HT1080 (cell line): ENCODE measurements around the gene ART3. TPM values are rescaled to one million over a fixed set of nuclear protein-coding genes. Genes with fewer than 3 reads are reported as not detected.

Experiments
- DNase-seq: peaks from one replicate; pipeline ENCODE4 v3.0.0-alpha.2; 2015; ENCODE audit warnings: low read depth
- total RNA-seq: library from RNA; depleted of rRNA; stranded (reverse); fragments of >200 nt; shearing (Covaris generic); gene quantifications from 2 replicates; pipeline ENCODE4 v1.2.3, GENCODE V29; 2014

The ART3 gene
- total RNA-seq, 1 experiment from 2014 or later, result not detected

DNA sequence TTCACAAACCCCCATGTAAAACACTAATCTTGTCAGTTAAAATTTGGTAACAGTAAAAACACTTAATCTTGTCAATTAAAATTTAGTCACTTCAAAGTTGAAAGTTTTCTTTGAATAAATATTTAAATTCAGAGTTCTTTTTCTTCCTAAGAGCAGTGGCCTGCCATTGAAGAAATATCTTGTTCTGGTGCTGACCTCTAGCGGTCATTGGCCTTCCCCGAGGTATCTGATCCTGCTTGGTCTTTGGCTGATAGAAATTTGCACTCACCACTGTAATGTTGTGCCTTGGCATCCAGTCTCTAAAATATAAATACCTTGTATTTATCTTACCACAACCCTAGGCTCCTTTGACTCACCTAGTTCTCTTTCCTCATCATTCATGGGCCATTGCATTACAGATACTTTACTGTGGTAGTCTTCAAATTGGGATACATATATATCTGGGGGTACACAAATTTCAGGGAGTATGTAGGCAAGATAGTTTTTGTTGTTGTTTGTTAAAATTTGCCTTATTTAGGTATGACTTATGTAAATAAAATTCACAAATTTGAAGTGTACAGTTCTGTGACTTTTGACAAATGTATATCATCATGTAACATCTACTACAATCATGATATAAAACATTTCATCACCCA lies 6.7 kb upstream of the ART3 start:
- DNase-seq, result peak; percentile 56

GRCh38 chr4:76072760-76073159 lies 1.7 kb upstream of the ART3 start:
- no peak for DNase-seq

- no peak for DNase-seq
These were observed 588 bp downstream of the ART3 start for GRCh38 chr4:76074993-76075600.

DNA sequence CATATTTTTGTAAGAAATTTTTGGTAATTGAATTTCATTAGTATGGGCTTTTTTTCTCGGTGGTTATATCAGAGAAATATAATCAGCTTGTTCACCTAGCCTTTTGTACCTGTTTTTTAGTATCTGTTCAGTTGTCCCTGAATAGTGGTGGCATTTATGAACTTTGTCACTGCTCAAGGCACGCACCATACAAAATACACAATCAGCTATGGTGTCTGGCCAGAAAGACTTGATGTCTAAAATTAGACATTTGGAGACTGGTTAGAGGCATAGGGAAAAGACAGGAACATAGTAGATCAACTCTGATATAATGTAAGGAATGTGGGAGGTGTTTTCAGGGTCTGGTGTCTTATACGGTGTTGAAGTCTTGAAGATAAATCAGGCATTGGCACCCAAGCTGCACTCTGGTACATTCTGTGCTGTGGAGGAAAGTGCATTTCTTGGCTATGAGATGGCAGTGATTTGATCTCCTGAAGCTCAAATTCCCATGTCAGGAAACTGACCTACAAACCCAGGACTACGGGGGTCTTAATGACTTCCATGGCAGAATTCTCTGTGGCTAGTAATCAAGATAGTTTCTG lies 3.6 kb downstream of the ART3 start:
- no peak for DNase-seq

DNA sequence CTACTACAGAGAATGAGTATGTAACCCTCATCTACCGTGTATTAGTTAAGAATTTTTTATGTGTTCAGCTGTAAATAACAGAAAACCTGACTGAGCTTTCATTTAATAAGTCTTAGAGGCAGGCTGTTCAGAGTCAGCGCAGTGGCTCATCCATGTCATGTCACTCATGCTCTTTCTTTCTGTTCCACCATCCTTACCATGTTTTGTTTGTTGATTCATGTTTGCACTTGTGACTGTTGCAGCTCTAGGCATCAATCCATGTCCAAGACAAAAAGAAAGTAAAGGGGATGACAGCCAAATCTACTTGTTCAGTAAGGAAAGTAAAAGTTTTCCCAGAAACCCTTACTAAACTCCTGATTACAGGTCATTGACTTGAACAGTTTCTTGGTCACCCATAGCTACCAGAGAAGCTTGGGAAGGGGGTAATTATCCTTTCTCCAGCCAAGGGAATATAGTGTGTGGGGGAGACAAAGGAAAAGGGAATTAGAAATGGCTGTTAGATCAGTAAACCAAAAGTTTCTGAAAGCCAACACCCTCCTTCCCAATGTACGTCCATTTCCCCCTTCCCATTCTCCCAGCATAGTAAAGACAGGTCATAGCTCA lies 9.0 kb downstream of the ART3 start:
- no peak for DNase-seq

GRCh38 chr4:76084542-76084941 lies 10.0 kb downstream of the ART3 start:
- DNase-seq, result no peak

- DNase-seq, result peak; percentile 79
These were observed 12.7 kb downstream of the ART3 start for GRCh38 chr4:76087007-76087769.

- DNase-seq, result no peak
These were observed 14.2 kb downstream of the ART3 start for GRCh38 chr4:76088719-76089118.

DNA sequence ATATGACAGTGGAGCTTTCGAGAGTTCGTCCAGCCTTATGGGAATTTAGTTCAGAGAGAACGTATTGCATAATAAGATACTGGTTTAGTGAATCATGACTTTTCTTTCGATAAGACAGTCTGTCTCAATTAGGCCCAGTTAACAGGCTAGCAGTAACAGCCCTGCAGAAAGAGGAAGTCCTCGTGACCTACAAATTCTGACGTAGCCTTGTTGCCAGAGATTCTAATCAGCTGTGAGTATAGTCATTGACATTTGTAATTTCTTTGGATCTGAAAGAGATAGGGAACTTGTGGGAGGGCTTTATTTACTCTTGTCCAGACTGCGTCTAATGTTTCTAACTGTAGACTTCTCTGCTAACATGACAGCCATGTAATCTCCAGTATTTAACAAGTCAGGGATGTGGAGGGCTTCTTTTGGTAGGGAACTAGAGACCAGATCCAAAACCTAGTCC lies 15.8 kb downstream of the ART3 start:
- peak; percentile 56 for DNase-seq

DNA sequence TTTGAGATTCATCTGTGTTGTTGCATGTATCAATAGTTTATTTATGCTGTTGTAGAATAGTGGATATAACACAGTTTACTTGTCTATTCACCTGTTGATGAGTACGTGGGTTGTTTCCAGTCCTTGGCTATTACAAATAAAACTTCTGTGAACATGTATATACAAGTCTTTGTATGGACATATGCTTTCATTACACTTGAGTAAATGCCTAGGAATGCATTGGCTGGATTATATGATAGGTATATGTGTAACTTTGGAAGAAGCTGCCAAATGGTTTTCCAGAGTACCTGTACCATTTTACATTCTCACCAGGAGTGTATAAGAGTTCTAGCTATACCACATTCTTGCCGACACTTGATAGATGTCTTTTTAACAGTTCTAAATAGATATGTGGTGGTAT lies 16.5 kb downstream of the ART3 start:
- no peak for DNase-seq

DNA sequence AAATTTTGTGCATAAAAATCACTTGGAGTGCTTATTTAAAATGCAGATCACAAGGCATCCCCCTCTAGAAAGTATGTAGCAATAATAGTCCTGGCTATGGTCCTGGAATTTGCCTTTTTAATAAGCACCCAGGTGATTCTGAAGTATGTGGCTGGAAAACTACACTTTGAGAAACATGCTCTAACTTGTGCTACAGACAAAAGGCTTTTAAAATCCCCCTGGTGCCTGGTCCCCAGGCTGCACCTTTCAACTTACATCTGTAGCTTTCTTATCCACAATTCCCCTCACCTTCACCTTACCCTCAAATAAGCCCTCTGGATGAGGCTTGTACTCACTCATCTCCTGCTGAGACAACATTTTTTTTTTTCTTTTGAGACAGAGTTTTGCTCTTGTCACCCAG lies 21.1 kb downstream of the ART3 start:
- no peak for DNase-seq

DNA sequence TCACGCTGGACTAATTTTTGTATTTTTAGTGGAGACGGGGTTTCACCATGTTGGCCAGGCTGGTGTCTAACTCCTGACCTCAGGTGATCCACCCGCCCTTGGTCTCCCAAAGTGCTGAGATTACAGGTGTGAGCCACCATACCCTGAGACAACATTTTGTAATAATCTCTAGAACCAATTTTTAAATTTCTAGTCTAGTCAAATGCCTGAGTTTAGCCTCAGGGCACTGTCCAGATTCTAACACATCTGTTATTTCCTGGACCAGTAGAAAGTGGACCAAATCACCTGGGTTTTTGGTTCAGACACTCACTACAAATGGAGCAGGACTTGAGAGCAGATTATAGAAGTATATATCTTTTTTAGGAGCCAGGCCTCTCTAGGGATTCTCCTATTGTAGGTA lies 21.6 kb downstream of the ART3 start:
- no peak for DNase-seq

DNA sequence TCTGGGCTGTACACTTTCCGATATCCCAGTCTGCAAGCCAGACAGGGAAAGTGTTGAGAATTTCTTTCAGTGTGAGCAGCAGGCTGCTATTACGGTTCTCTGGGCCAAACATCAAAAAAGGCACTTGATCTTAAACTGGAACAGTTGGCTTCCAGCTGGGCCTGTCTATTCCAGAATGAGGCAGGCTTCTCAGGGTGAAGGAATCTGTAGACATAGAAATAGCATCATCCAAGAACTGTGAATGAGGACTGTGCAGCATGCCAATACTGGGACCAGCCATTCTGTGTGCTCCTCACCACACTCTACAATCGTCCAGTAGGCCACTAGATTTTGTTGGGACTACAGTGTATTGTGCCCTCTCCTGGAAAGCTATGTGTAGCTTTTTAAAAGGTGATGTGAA lies 31.1 kb downstream of the ART3 start:
- no peak for DNase-seq

DNA sequence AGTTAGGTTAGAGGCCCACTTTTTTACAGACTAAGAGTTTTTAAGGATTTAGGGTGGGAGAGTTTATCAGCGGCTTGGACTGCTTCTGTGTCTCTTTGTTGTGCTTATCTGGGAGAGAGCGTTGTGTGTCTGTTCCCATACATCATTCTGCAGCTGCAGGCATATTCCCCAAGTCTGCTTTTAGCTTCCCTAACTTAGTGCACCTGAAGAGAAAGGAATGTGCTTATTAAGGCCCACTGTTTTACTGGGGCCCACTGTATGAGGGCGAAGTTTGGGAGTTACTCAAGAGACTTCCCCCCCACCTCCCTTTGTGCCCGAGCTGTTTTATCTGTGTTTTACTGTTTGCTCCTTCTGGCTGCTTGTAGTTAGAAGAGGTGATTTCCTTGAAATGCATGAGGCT lies 31.9 kb downstream of the ART3 start:
- no peak for DNase-seq

DNA sequence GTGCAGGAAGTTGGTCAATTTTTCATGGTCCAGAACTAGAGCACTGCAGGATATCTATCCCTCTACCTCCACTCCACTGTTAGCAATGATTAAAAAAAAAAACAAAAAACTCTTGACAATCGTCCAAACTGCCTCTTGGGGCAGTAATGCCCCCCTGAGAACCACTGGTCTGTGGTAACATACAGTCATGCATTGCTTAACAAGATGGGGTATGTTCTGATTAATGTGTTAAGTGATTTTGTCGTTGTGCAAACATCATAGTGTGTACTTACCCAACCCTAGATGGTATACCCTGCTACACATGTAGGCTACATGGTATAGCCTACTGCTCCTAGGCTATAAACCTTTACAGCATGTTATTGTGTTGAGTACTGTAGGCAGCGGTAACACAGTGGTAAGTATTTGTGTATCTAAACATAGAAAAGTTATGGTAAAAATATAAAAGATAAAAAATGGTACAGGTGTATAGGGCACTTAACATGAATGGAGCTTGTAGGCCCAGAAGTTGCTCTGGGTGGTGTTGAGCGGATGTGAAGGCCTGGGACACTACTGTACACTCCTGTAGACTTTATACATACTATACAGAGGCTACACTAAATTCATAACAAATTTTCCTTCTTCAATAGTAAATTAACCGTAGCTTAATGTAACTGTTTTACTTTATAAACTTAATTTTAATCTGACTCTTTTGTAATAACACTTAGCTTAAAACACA lies 34.1 kb downstream of the ART3 start:
- peak; percentile 57 for DNase-seq

- no peak for DNase-seq
These were observed 42.3 kb downstream of the ART3 start for GRCh38 chr4:76116821-76117220.

GRCh38 chr4:76117536-76117935 lies 43.0 kb downstream of the ART3 start:
- no peak for DNase-seq

GRCh38 chr4:76120199-76120598 lies 45.7 kb downstream of the ART3 start:
- no peak for DNase-seq

DNA sequence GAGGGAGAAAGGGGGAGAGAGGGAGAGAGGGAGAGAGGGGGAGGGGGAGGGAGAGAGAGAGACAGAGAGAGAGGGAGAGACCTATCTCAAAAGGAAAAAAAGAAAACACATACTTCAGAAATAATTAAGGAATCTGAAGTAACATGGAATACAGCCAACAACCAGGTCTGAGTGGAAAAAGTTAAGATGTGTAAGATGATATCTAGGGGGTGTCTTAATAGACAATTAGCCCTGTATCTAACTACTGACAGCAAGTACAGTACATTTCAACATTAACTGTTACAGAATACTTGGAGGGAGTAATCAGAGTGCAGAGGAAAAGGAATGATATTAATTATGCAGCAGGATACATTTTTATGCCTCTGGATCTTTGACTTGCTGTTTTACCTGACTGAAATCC lies 51.3 kb downstream of the ART3 start:
- DNase-seq, result no peak

DNA sequence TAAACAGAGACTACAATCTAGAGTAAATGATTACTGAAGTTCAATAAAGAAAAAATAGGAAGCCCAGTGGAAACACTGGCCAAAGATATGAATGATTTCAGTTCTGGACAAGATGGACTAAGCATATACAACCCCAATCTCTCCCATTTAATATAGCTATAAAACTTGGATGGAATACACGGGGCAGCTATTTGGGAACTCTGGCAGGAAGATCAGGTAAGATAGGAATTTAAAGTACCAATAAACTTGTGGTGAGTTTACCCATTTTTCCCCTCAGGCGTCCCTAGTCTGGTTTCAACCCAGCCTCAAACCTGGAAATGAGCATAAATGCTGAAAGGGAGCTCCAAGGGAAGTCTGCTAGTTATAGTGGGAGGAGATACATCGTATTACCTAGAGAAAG lies 53.2 kb downstream of the ART3 start:
- DNase-seq, result no peak

GRCh38 chr4:76141241-76141640 lies 66.7 kb downstream of the ART3 start:
- no peak for DNase-seq
